Measurements from ENCODE around the gene IFNL3. TPM values are rescaled to one million over a fixed set of nuclear protein-coding genes. Genes with fewer than 3 reads are reported as not detected.

Gene IFNL3
- total RNA-seq, 1 experiment from 2014 or later = not detected

GRCh38 chr19:39211731-39212374 is 33.0 kb downstream of the IFNL3 start:
- peaks cover 5% of the 10 kb centered on the region for H3K9me3 Mint-ChIP-seq (ENCODE audit: unreplicated experiment)
- Histone ChIP-seq H3K36me3 (ENCODE audit: control insufficient read depth, insufficient read depth, low read length) (no peaks in the 10 kb centered on the region), H3K4me3 (ENCODE audit: low read depth, low read length) (no peak overlapping the region), H3K4me1 (no peaks in the 10 kb centered on the region; the same call in 1 of the 2 replicates), H3K9me3 (peaks cover 11% of the 10 kb centered on the region), H3K27me3 (replicated peaks; ENCODE audit: control insufficient read depth, insufficient read depth, low read length) (no peaks in the 10 kb centered on the region)
- intact Hi-C loops (cut with micrococcal nuclease; ENCODE audit: unreplicated experiment) = loop anchor here (1.0 kb wide), 1 partner anchor 116 kb away; no protein-coding TSS in a partner anchor
- peaks cover 5% of the 10 kb centered on the region for H3K36me3 Mint-ChIP-seq (ENCODE audit: insufficient read depth, unreplicated experiment)
- TF ChIP-seq CTCF (IDR thresholded peaks at IDR 0.05; ENCODE audit: insufficient read depth in 1 of 2, low read depth in 1 of 2, low read length in 1 of 2, severe bottlenecking in 1 of 2, unreplicated experiment in 1 of 2) = no peak
- no TSS peak for BruUV-seq (replicated peaks)
- no peak overlapping the region for H3K27ac Mint-ChIP-seq (ENCODE audit: unreplicated experiment)
- no peak for DNase-seq
- H3K27me3 Mint-ChIP-seq (ENCODE audit: insufficient read depth, unreplicated experiment) = no peaks in the 10 kb centered on the region
- no peak overlapping the region for H3K4me3 Mint-ChIP-seq (ENCODE audit: unreplicated experiment)
- CTCF ChIA-PET = interaction anchor here (0.7 to 1.3 kb wide), 4 partner anchors 44 to 115 kb away, joined by 3 to 5 read pairs (median 4); no protein-coding TSS in a partner anchor
- POLR2A ChIA-PET = interaction anchor here (0.6 kb wide), 1 partner anchor 236 kb away, joined by 14 read pairs; no protein-coding TSS in a partner anchor
- H3K4me1 Mint-ChIP-seq (ENCODE audit: low read depth, unreplicated experiment) = no peaks in the 10 kb centered on the region

GRCh38 chr19:39209196-39209595 is 35.6 kb downstream of the IFNL3 start:
- no peak overlapping the region for H3K4me3 Mint-ChIP-seq (ENCODE audit: unreplicated experiment)
- DNase-seq = no peak
- no TSS peak for BruUV-seq (replicated peaks)
- H3K27ac Mint-ChIP-seq (ENCODE audit: unreplicated experiment) = no peak overlapping the region
- H3K27me3 Mint-ChIP-seq (ENCODE audit: insufficient read depth, unreplicated experiment) = no peaks in the 10 kb centered on the region
- H3K9me3 Mint-ChIP-seq (ENCODE audit: unreplicated experiment) = no peaks in the 10 kb centered on the region
- Histone ChIP-seq H3K9me3 (no peaks in the 10 kb centered on the region), H3K4me3 (ENCODE audit: low read depth, low read length) (no peak overlapping the region), H3K4me1 (peaks cover 11% of the 10 kb centered on the region), H3K36me3 (ENCODE audit: control insufficient read depth, insufficient read depth, low read length) (no peaks in the 10 kb centered on the region), H3K27me3 (replicated peaks; ENCODE audit: control insufficient read depth, insufficient read depth, low read length) (no peaks in the 10 kb centered on the region)
- intact Hi-C loops (cut with micrococcal nuclease; ENCODE audit: unreplicated experiment) = no loop called here
- no peak for TF ChIP-seq CTCF (IDR thresholded peaks at IDR 0.05; ENCODE audit: insufficient read depth in 1 of 2, low read depth in 1 of 2, low read length in 1 of 2, severe bottlenecking in 1 of 2, unreplicated experiment in 1 of 2)
- ChIA-PET POLR2A (no interaction called here), CTCF (no interaction called here)
- H3K4me1 Mint-ChIP-seq (ENCODE audit: low read depth, unreplicated experiment) = peaks cover 6% of the 10 kb centered on the region
- H3K36me3 Mint-ChIP-seq (ENCODE audit: insufficient read depth, unreplicated experiment) = peaks cover 2% of the 10 kb centered on the region

- Histone ChIP-seq H3K27me3 (replicated peaks; ENCODE audit: control insufficient read depth, insufficient read depth, low read length) (no peaks in the 10 kb centered on the region), H3K36me3 (ENCODE audit: control insufficient read depth, insufficient read depth, low read length) (no peaks in the 10 kb centered on the region), H3K4me3 (ENCODE audit: low read depth, low read length) (no peak overlapping the region), H3K9me3 (no peaks in the 10 kb centered on the region), H3K4me1 (peaks cover 20% of the 10 kb centered on the region)
- H3K9me3 Mint-ChIP-seq (ENCODE audit: unreplicated experiment) = no peaks in the 10 kb centered on the region
- H3K4me1 Mint-ChIP-seq (ENCODE audit: low read depth, unreplicated experiment) = peaks cover 9% of the 10 kb centered on the region
- H3K36me3 Mint-ChIP-seq (ENCODE audit: insufficient read depth, unreplicated experiment) = no peaks in the 10 kb centered on the region
- POLR2A ChIA-PET = no interaction called here
- H3K4me3 Mint-ChIP-seq (ENCODE audit: unreplicated experiment) = no peak overlapping the region
- intact Hi-C loops (cut with micrococcal nuclease; ENCODE audit: unreplicated experiment) = no loop called here
- no peak overlapping the region for H3K27ac Mint-ChIP-seq (ENCODE audit: unreplicated experiment)
- H3K27me3 Mint-ChIP-seq (ENCODE audit: insufficient read depth, unreplicated experiment) = no peaks in the 10 kb centered on the region
- CTCF ChIA-PET = no interaction called here
- no TSS peak for BruUV-seq (replicated peaks)
- no peak for DNase-seq
- no peak for TF ChIP-seq CTCF (IDR thresholded peaks at IDR 0.05; ENCODE audit: insufficient read depth in 1 of 2, low read depth in 1 of 2, low read length in 1 of 2, severe bottlenecking in 1 of 2, unreplicated experiment in 1 of 2)
Measured at GRCh38 chr19:39208175-39208795, 36.5 kb downstream of the IFNL3 start.
